ENCODE data around the gene KLF7. TPM values are rescaled to one million over a fixed set of nuclear protein-coding genes. Genes with fewer than 3 reads are reported as not detected.

The KLF7 gene
- total and polyA plus RNA-seq, 2 donors (not counting 3 experiments of a cell fraction or from before 2014, with no cell fraction given): 32.8 to 42.9 TPM

DNA sequence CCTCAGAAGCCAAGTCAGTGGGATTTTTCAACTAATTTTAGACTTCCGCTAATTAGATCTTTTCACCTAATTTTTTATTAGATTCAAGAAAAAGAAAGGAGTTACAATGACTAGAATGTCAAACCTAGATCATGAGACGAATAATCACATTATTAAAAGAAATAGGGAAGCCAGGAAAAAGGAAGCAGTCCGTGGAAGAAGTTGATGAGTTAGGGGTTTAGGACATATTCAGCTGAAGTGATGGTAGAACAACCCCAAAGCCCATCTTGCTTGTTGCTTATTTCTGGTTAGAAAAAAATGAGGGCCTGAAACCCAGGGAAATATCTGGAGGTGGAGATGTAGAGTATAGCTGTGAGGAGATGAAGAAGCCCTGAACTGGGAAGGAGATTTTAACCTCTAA is 8.0 kb downstream of the KLF7 start:
- H3K4me1 ChIP-seq (ENCODE audit: control insufficient read depth, extremely low read depth, insufficient read depth, low read length): peaks cover 99% of the 10 kb centered on the region
- no peak for DNase-seq (ENCODE audit: low read depth, low spot score)
- POLR2A ChIA-PET: interaction anchor here (0.6 kb wide), 2 partner anchors 68 to 70 kb away, joined by 3 to 4 read pairs; no protein-coding TSS in a partner anchor
- H4K20me1 ChIP-seq (replicated peaks; ENCODE audit: control insufficient read depth, extremely low read depth, insufficient read depth, low read length): no peaks in the 10 kb centered on the region
- FAIRE-seq: no peak
- H2AFZ ChIP-seq (ENCODE audit: low read depth, low read length): no peak overlapping the region
- H3K27ac ChIP-seq (ENCODE audit: insufficient read depth, low read depth, low read length): no peak overlapping the region
- H3K27me3 ChIP-seq (ENCODE audit: control insufficient read depth in 2 of 2, insufficient read depth in 2 of 2, low read length in 2 of 2): no peaks in the 10 kb centered on the region
- no TSS peak for BruUV-seq (replicated peaks)
- intact Hi-C loops (cut with micrococcal nuclease): no loop called here
- H3K9ac ChIP-seq (replicated peaks; ENCODE audit: extremely low read depth, insufficient read depth, low read length): no peak overlapping the region
- dilution Hi-C loops (cut with MboI; ENCODE audit: extremely low pct_ligation_motif_present, low sequenced_read_pairs): no loop called here
- no peaks in the 10 kb centered on the region for H3K9me1 ChIP-seq (replicated peaks; ENCODE audit: control insufficient read depth, extremely low read depth, insufficient read depth, low read length)
- CTCF ChIA-PET: interaction anchor here (0.6 to 2.5 kb wide), 4 partner anchors 176 to 357 kb away, joined by 3 to 11 read pairs (median 4); no protein-coding TSS in a partner anchor
- no peaks in the 10 kb centered on the region for H3K9me3 ChIP-seq (replicated peaks; ENCODE audit: control insufficient read depth, insufficient read depth, low read length)
- H3K36me3 ChIP-seq (ENCODE audit: control insufficient read depth in 2 of 2, extremely low read depth in 1 of 2, insufficient read depth in 2 of 2, low read length in 2 of 2): no peaks in the 10 kb centered on the region
- no peak for TF ChIP-seq CTCF (IDR thresholded peaks at IDR 0.05; ENCODE audit: extremely low read depth in 1 of 2, insufficient read depth in 1 of 2, low read depth in 1 of 2, low read length in 2 of 2)
- TF ChIP-seq, protein P1, sequence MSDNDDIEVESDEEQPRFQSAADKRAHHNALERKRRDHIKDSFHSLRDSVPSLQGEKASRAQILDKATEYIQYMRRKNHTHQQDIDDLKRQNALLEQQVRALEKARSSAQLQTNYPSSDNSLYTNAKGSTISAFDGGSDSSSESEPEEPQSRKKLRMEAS (IDR thresholded peaks at IDR 0.05; ENCODE audit: insufficient read depth, insufficient read length): no peak
- no peak for TF ChIP-seq POLR2A (IDR thresholded peaks at IDR 0.05; ENCODE audit: low read depth, low read length)
- no peak for TF ChIP-seq JUN (IDR thresholded peaks at IDR 0.05; ENCODE audit: borderline replicate concordance, insufficient read depth, insufficient read length, low read depth)
- no peak for TF ChIP-seq GATA2 (IDR thresholded peaks at IDR 0.05; ENCODE audit: insufficient read depth, insufficient read length, low read depth, low read length)
- no peak for TF ChIP-seq POLR2AphosphoS5 (IDR thresholded peaks at IDR 0.05; ENCODE audit: insufficient read depth, low read depth, low read length)
- no peak for TF ChIP-seq EZH2 (IDR thresholded peaks at IDR 0.05; ENCODE audit: borderline replicate concordance, low read depth, low read length, severe bottlenecking)
- no peak for TF ChIP-seq FOS (IDR thresholded peaks at IDR 0.05; ENCODE audit: borderline replicate concordance, insufficient read depth, low read length)
- no peak for TF ChIP-seq MYC (IDR thresholded peaks at IDR 0.05; ENCODE audit: low read depth, low read length)
- no peak overlapping the region for H3K4me3 ChIP-seq (replicated peaks in 1 of 3; ENCODE audit: insufficient read depth in 1 of 3, low read depth in 1 of 3, low read length in 3 of 3)
- peaks cover 100% of the 10 kb centered on the region for H3K79me2 ChIP-seq (ENCODE audit: control insufficient read depth, insufficient read depth, low read length)
- H3K4me2 ChIP-seq (ENCODE audit: insufficient read depth, low read length): peak overlapping the region; percentile 59
